Loucy (cell line): ENCODE results near the gene AP4B1.
A peak's percentile ranks its signal among the peaks of the same experiment; 100 is the strongest.

Source experiments
- H2AFZ ChIP-seq: fragments of 200-600 bp; sonication (generic); 2 replicates; pipeline ENCODE4 v1.6.0; 2016; ENCODE audit warnings: antibody characterized with exemption, mild to moderate bottlenecking, low read length, moderate library complexity
- H3F3A ChIP-seq: fragments of 200-600 bp; 2 replicates; pipeline ENCODE4 v1.6.0; 2016; ENCODE audit warnings: antibody characterized with exemption, low read depth, mild to moderate bottlenecking
- H3K27me3 ChIP-seq: fragments of 200-600 bp; sonication (generic); 2 replicates; pipeline ENCODE4 v1.6.1; 2014; ENCODE audit warnings: low read length, mild to moderate bottlenecking; ENCODE audit not compliant: insufficient read depth, poor library complexity, severe bottlenecking
- H3K36me3 ChIP-seq: fragments of 200-600 bp; sonication (generic); 2 replicates; pipeline ENCODE4 v1.6.1; 2016; ENCODE audit warnings: low read length; ENCODE audit not compliant: insufficient read depth
- H3K4me1 ChIP-seq: fragments of 200-600 bp; sonication (generic); 2 replicates; pipeline ENCODE4 v1.5.1; 2014; ENCODE audit warnings: low read length, mild to moderate bottlenecking; ENCODE audit not compliant: insufficient read depth, poor library complexity, severe bottlenecking
- H3K4me2 ChIP-seq: fragments of 200-600 bp; sonication (generic); 2 replicates; pipeline ENCODE4 v1.6.0; 2014; ENCODE audit warnings: antibody characterized with exemption, low read length, low read depth, mild to moderate bottlenecking; ENCODE audit not compliant: poor library complexity, severe bottlenecking
- H3K4me3 ChIP-seq: fragments of 200-600 bp; sonication (generic); 2 replicates; pipeline ENCODE4 v1.5.1; 2014; ENCODE audit warnings: low read length, mild to moderate bottlenecking, mixed read lengths; ENCODE audit not compliant: poor library complexity, severe bottlenecking
- H3K79me2 ChIP-seq: fragments of 200-600 bp; sonication (generic); 2 replicates; pipeline ENCODE4 v1.6.1; 2014; ENCODE audit warnings: low read length; ENCODE audit not compliant: insufficient read depth
- H3K9ac ChIP-seq: fragments of 200-600 bp; sonication (generic); 2 replicates; pipeline ENCODE4 v1.6.0; 2014; ENCODE audit warnings: mild to moderate bottlenecking, low read depth, low read length, moderate library complexity; ENCODE audit not compliant: poor library complexity, severe bottlenecking
- H3K9me2 ChIP-seq: fragments of 200-600 bp; sonication (generic); replicated peaks from 2 replicates; pipeline ENCODE4 v1.6.1; 2016; ENCODE audit warnings: low read depth, low read length, mixed read lengths
- H3K9me3 ChIP-seq: fragments of 200-600 bp; sonication (generic); 2 replicates; pipeline ENCODE4 v1.6.1; 2014; ENCODE audit warnings: mild to moderate bottlenecking, antibody characterized with exemption, low read length, low read depth; ENCODE audit not compliant: insufficient read depth
- H4K20me1 ChIP-seq: fragments of 200-600 bp; sonication (generic); 2 replicates; pipeline ENCODE4 v1.6.0; 2014; ENCODE audit warnings: antibody characterized with exemption, low read length, mild to moderate bottlenecking; ENCODE audit not compliant: insufficient read depth, poor library complexity, severe bottlenecking
- CTCF ChIP-seq: fragments of 200-600 bp; sonication (generic); conservative IDR thresholded peaks from 2 replicates; pipeline ENCODE4 v1.5.1; 2014; ENCODE audit warnings: mild to moderate bottlenecking, antibody characterized with exemption, low read length
- EZH2phosphoT487 ChIP-seq: fragments of 200-600 bp; IDR thresholded peaks from 2 replicates; pipeline ENCODE4 v1.6.1; 2018; ENCODE audit warnings: antibody characterized with exemption, mild to moderate bottlenecking, moderate library complexity, borderline replicate concordance

The AP4B1 gene

GRCh38 chr1:113929750-113930498 lies 25.3 kb upstream of the AP4B1 start:
- Histone ChIP-seq H3K9me3 (no peaks in the 10 kb centered on the region), H3K27me3 (no peaks in the 10 kb centered on the region), H2AFZ (no peak overlapping the region; the same call in 1 of the 2 replicates), H3F3A (peaks cover 13% of the 10 kb centered on the region; the same call in 1 of the 2 replicates), H3K9ac (peak overlapping the region; percentile 80), H4K20me1 (peaks cover 50% of the 10 kb centered on the region), H3K4me2 (peak overlapping the region; percentile 100), H3K4me3 (peak overlapping the region; percentile 79), H3K4me1 (peaks cover 50% of the 10 kb centered on the region), H3K9me2 (no peaks in the 10 kb centered on the region), H3K36me3 (no peaks in the 10 kb centered on the region), H3K79me2 (peaks cover 52% of the 10 kb centered on the region)
- TF ChIP-seq EZH2phosphoT487 (no peak), CTCF (no peak)

GRCh38 chr1:113928941-113929749 lies 24.5 kb upstream of the AP4B1 start, which contains the start of gene HIPK1:
TSS of gene HIPK1 (plus strand) at chr1:113929324.
- H3K9me2 ChIP-seq = no peaks in the 10 kb centered on the region
- peaks cover 13% of the 10 kb centered on the region; the same call in 1 of the 2 replicates for H3F3A ChIP-seq
- peak within 1 kb of the TSS; percentile 80 for H3K9ac ChIP-seq
- H3K4me3 ChIP-seq = peak within 1 kb of the TSS; percentile 79
- peaks cover 42% of the 10 kb centered on the region for H4K20me1 ChIP-seq
- TF ChIP-seq EZH2phosphoT487 (no peak), CTCF (no peak)
- no peaks in the 10 kb centered on the region for H3K9me3 ChIP-seq
- no peaks in the 10 kb centered on the region for H3K36me3 ChIP-seq
- H3K27me3 ChIP-seq = no peaks in the 10 kb centered on the region
- peaks cover 42% of the 10 kb centered on the region for H3K4me1 ChIP-seq
- H2AFZ ChIP-seq = peak within 1 kb of the TSS; percentile 91
- peaks cover 44% of the 10 kb centered on the region for H3K79me2 ChIP-seq
- peak within 1 kb of the TSS; percentile 100 for H3K4me2 ChIP-seq

GRCh38 chr1:113928187-113928930 lies 23.8 kb upstream of the AP4B1 start:
- H4K20me1 ChIP-seq = peaks cover 34% of the 10 kb centered on the region
- peaks cover 35% of the 10 kb centered on the region for H3K4me1 ChIP-seq
- H3K4me2 ChIP-seq = peak overlapping the region; percentile 77
- H3K79me2 ChIP-seq = peaks cover 36% of the 10 kb centered on the region
- H3K9me2 ChIP-seq = no peaks in the 10 kb centered on the region
- peak overlapping the region; percentile 79 for H3K4me3 ChIP-seq
- peak overlapping the region; percentile 91 for H2AFZ ChIP-seq
- H3K27me3 ChIP-seq = no peaks in the 10 kb centered on the region
- H3K36me3 ChIP-seq = no peaks in the 10 kb centered on the region
- peaks cover 13% of the 10 kb centered on the region; the same call in 1 of the 2 replicates for H3F3A ChIP-seq
- TF ChIP-seq EZH2phosphoT487 (no peak), CTCF (no peak)
- H3K9ac ChIP-seq = peak overlapping the region; percentile 73
- H3K9me3 ChIP-seq = no peaks in the 10 kb centered on the region
